Left forelimb (tissue), 1 donor: ENCODE results near the gene ZDHHC8.

Experiments used
- DNase-seq: peaks from one replicate; pipeline ENCODE4 v3.0.0-alpha.2; 2018; ENCODE audit warnings: low spot score

ZDHHC8 gene

DNA sequence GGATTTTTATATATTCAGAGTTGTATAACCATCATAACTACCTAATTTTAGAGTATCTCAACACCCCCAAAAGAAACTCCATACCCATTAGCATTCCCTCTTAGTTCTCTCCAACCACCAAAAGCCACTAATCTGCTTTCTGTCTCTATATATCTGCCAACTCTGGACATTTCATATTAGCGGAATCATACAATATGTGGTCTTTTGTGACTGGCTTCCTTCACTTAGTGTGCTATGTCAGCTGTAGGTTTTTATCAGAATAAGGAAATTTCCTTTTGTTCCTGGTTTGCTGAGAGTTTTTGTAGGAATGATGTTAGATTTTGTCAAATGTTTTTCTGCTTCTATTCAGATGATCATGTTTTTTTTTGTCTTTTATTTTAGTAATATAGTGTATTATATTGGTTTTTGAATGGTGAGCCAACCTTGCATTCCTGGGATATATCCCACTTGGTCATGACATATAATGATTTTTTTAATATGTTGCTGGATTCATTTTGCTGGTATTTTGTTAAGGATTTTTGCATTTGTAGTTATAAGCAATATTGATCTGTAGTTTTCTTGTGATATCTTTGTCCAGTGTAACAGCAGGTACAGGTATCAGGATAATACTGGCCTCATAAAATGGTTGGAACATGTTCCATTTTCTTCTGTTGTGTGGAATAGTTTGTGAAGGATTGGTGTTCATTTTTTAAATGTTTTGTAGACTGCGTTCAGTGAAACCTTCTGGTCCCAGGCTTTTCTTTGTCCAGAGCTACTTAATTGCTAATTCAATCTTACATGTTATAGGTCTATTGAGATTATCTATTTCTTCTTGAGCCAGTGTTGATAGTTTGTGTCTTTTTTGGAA lies 34.8 kb upstream of the ZDHHC8 start:
- DNase-seq: no peak

DNA sequence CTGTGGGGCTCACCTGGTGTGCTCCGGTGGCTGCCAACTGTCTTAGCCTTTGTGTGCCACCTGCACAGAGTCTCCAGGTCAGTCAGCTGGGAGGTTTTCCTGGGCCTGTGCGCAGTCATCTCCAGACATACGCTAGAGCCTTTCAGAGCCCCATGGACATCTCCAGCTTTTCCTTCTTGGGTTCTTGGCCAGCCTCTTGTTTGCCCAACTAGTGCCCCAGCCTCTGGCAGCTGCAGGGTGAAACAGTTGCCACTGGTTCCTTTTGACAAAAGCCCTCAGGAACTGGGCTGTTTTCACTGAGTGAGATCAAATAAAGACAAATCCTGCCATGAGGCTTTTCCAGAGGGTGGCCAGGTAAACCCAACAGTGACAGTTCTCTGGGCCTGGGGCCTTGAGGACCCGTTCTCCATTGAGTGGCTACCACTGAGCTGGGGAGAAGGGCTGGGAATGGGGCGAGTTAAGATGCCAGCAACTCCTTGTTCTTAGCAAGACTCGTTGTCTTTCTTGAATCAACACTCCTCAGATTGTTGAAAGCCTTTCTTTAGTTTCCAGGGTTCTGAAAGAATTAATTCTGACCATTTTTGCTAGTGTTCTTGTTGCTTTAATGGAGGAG lies 32.4 kb upstream of the ZDHHC8 start:
- DNase-seq: no peak

DNA sequence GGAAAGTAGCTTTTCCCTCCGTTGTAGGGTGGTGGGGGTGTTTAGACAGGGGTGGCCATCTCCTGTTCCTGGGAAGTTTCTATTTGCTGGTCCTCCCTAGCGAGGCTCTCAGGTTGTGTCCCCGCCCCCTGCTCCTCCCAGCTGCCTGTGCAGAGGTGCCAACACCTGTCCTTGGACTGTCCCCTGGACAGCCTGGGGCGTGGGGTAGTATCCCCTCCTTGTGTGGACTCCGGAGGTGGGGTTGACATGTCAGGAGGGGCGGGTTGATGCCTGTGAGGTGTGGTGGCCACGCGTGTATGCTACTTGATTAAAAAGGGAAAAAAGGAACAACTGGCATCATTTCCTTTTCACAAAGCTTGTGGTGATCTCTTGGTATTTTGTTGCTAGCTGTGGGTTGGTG lies 30.0 kb upstream of the ZDHHC8 start:
- DNase-seq: no peak

DNA sequence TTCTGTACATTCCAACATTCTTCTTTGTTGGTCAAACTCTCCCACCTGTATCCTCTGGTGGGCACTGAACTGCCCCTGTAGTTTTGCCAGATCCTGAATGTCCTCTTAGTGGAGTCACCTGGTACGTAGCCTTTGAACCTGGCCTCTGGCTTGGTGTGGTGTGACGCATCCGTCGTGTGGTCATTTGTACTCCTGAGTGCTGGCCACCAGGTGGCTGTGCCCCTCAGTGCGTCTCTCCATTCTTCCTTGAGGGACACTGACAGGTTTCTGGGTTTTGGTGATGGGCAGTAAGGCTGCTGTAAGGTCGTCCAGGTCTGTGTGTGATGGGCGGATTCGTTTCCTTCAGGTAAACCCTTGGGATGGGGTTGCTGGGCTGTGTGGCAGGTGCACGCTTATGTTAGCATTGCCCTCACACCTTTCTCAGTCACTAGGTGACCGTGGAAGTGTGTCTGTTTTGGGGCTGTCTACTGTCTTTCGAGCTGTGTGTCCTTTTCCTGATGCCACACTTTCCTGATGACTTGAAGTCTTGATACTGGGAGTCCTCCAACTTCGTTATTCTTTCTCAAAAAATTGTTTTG lies 29.3 kb upstream of the ZDHHC8 start:
- DNase-seq: no peak

DNA sequence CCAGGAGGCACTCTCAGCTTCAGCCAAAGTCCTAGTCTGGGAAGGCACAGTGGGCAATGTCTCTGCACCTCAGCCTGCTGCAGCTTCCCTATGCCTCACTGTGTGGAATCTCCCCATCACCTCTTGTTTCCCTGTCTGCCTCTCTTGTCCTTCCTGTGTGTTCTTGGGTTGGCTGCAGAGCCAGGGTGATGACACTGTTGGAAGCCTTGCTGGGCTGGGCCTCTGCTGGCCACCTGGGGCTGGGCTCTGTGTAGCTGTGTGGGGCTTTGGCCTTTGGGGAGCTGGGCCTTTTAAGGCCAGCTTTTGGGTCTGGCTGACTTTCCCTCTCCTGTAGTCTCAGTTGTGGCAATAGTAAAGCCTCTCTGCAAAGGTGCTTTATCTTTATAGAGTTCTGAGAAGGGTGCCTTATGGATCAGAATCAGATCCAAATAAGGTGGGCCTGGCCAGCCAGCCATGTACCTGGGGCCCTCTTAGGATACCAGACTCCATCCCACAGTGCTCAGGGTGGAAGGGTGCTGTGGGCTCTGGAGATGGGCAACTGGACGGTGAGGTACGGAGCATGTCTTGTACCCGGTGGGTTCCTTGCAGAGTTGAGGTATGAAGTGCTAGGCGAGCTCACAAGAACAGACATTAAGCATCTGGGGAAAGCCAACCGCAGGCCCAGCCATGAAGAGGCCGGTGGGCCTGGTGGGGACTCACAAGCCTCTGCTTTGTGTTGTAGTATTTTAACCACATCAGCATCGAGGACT lies 26.0 kb upstream of the ZDHHC8 start:
- no peak for DNase-seq

DNA sequence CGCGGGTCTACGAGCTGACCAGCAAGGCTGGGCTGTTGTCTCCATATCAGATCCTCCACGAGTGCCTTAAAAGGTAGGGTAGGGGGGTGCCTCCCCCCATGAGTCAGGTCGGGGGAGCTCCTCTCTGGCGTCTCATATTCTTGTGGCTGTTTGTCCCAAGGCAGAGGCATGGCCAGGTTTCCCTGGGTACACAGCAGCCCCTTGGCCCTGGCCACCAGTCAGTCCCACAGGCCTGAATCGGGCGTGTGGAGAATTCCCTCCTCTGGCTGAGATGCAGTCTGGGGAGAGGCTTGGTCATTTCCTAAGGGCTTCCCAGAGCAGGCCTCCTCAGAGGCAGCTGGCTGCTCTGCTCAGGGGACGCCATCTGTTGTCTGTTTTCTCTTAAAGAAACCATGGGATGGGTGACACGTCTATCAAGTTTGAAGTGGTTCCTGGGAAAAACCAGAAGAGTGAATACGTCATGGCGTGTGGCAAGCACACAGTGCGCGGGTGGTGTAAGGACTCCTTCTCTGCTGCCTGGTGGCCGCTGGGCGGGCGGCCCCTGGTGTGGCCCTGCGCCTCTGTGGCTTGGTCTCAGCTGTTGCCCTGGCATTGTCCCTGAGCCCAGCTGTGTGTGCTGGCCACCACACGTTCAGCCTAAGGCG lies 25.3 kb upstream of the ZDHHC8 start:
- no peak for DNase-seq

DNA sequence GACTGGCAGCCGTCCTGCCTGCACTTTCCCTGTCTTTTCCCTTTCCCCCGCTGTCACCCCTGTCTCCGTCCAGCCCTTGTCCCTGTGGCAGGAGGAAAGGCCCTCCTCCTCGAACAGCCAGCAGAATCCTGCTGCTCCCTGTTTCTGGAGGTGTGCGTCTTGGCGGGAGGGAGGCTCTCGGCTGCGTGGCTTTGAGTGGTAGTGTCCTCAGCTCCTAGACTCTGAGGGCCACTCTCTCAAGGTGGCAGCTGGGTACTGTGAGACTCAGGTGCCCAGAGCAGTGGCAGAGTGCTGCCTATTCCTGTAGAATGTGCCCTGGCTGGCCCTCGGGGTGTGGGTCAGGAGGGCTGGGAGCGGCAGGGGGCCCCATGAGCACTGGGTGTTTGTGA lies 24.8 kb upstream of the ZDHHC8 start:
- DNase-seq: no peak

DNA sequence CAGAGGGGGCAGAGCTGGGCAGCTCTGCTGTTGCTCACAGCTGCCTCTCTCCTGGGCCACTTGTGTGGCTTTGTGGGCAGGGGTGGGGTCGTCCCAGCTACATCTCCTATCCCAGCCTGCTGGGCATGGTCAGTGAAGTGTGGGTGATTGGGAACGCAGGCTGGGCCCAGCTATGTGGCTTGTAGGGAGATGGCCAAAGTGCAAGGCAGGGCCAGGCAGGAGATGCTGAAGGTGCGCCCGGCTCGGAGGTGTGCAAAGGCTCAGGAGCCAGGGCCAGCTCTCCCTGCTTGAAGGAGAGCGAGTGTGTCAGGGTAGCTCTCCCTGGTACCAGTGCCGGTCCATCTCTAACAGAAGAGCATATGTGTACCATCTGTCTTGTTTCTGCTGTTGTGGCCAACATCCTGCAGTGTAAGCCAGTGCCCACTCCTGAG lies 24.1 kb upstream of the ZDHHC8 start:
- no peak for DNase-seq

DNA sequence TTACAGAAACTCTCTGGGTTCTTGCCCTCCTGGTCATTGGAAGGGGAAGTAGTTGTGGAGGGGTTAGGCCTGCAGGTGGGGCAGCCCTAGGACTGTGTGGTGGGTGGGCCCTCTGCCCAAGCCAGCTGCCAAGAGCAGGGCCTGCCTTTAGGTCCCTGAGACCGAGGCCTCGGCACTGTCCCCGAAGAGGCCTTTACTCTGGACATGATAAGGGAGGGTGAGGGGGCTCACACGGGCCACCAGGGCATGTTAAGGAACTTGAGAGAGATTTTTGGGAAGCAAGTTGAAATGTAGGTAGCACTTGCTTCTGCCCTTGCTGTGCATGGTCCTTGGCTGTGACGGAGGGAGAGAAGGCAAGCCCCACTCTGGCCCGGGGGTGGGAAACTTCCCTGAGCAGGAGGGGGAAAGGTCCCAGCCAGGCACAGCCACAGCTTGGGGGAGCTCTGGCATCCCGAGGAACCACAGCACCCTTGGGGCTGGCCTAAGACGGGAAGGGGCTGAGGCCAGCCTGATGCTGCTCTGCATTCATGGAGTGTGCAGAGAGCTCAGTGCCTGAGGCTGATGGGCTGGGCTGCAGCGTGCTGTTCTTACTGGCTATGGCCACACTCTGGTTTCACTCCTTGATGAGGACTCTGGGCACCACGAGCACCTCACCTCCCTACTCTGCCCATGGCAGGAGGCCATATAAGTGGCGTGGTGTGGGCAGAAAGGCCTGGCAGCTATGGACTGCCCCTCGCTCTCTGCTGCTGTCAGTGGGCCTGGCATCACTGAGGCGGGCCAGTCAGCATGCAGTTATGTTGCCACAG lies 23.4 kb upstream of the ZDHHC8 start:
- no peak for DNase-seq

DNA sequence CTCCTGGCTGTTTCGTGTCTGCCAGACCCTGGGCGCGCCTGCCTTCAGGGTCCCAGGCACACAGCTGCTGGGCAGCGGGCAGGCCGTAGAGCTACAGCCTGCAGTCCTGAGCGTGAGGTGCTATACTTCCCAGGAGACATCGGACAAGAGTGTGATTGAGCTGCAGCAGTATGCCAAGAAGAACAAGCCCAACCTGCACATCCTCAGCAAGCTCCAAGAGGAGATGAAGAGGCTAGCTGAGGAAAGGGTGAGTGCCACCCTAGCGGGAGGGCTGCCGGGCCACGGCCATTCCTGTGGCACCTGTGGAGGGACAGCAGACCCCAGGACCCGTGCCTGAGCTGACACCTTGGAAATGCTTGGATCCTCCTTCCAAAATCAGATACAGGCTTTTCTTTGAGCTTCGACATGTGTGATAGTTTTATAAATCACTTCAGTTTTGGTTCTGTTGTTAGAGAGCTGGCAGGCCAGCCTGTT lies 22.8 kb upstream of the ZDHHC8 start:
- DNase-seq: no peak

DNA sequence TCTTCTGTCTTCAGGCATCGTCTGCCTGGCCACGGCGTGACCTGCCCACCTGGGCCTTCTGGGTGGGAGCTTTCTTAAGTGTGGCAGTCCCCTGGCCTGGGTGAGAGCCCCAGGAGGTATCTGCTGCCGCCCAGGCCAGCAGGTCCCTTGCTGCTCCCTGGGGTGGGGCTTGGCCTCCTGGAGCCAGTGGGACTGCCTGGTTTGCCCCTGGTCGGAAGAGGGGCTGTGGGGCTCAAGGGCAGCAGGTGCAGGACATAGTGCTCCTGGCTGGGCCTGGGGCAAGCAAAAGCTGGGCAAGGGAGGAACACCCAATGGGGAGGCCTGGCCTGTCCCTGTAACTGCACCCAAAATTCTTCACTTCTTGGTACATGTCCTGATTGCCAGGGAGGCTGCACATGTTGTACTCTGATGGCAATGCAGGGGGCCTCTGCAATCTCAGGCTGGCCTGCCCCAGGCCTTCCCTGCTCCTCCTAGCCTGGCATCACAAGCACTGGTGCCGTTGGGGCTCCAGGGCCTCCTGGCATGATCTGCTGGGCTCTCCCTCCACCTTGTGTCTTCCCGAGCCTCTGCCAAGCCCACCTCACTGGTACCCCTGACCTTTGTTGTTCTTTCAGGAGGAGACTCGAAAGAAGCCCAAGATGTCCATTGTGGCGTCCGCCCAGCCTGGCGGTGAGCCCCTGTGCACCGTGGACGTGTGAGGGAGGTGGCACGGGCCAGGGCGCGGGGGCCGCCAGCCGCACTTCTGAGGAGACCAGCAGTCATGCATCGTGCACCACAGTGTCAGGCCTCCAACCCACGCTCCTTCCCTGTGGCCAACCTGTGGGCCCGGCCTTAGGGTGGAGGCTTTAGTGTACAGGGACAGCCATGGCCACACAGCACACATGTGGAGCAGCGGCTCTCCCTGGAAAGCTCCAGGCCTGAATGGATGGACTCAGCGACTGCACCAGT lies 21.9 kb upstream of the ZDHHC8 start:
- DNase-seq: no peak

DNA sequence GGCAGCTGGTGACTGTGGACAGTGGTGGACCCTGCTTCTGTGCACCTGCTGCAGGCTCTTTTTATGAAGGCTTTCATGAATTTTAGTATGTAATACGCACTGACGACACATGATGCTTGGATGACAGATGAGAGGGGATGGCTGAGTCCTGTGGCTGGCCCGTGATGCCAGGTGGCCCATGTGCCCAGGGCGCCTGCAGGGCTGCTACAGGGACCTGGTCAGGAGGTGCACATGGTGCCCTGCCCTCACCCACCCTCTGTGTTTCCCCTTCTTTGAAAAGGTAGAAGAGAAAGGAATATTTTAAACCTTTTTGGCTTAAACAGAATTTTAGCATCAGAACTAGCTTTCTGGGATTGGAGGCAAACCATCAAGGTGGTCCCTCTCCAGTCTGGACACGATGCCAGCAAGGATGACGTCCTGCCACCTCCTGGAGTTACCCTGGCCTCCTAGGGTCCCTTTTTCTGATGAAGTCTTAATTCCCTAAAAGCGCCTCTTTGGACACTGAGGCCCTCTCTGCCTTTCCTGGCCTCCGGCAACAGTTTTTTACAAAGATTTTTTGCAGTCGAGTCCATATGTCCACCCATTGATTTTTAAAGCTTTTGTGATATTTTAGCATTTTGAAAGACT lies 21.1 kb upstream of the ZDHHC8 start:
- no peak for DNase-seq

DNA sequence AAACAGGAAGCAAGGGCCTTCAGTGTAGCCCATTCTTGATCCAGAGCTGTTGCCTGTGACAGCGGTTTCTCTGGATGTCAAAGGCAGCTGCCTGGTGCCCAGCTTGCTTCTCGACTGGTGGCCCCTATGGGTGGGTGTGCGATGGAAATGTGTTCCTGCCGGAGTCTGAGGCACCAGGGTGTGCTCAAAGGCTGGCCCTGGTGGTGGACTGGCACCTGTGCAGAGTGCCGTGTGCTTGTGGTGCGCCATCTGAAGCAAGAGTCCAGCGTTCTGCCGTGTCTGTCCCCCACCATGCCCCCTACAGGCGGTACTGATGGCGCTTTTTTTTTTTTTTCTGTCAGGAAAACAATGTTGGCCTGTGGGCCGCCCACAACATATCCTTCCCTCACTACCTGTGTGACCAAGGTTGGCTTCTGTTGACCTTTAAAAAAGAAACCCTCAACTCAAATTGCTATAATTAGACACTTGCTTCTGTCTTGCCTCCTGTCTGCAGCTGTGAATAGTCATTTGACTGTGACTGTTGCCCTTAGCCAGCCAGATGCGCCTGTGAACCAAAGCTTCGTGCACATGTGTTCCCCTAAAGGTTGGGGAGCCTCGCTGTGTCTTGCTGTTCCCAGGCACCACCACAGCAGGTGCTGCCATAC lies 20.4 kb upstream of the ZDHHC8 start:
- DNase-seq: no peak

DNA sequence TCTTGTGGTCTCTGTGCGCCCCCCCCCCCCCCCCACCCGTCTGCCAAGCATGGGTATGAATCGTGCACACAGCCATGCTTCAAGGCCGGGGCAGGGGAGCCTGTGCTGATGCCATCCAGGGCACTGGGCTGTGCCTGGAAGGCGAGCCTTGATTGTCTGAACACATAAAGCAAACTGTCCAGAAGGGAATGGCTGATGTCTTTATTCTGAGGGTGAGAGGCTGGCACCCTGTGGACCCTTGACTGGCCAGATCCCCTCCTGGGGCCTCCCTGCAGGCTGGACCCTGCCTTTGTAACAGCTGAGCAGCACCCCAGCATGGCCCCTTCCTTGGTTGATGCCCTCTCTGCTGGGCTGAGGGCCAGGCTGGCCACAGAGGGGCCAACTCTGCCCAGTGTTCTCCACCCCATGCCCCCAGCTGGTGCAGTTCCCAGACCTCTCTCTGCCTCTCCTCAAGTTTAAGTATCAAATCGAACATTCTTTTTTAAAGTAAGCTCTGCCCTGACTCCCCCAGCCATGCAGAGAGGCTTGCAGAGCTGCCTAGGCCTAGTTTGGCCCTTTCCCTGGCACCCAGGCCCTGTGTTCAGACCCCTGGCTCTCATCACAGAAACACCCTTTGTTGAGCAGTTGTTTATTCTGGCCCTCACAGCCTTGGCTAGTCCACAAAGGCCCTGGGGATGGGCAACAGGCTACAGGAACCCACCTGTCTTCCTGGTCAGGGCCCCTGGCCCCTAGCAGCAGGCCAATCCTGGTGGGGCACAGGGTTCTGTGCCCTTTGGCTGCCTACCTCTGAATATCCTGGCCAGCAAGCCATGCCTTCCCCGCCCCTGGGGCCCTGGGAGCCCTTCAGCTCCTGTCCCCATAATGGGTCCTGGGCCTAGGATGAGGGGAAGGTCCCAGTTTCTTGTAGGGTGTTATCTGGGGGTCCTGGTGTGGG lies 19.6 kb upstream of the ZDHHC8 start:
- no peak for DNase-seq

DNA sequence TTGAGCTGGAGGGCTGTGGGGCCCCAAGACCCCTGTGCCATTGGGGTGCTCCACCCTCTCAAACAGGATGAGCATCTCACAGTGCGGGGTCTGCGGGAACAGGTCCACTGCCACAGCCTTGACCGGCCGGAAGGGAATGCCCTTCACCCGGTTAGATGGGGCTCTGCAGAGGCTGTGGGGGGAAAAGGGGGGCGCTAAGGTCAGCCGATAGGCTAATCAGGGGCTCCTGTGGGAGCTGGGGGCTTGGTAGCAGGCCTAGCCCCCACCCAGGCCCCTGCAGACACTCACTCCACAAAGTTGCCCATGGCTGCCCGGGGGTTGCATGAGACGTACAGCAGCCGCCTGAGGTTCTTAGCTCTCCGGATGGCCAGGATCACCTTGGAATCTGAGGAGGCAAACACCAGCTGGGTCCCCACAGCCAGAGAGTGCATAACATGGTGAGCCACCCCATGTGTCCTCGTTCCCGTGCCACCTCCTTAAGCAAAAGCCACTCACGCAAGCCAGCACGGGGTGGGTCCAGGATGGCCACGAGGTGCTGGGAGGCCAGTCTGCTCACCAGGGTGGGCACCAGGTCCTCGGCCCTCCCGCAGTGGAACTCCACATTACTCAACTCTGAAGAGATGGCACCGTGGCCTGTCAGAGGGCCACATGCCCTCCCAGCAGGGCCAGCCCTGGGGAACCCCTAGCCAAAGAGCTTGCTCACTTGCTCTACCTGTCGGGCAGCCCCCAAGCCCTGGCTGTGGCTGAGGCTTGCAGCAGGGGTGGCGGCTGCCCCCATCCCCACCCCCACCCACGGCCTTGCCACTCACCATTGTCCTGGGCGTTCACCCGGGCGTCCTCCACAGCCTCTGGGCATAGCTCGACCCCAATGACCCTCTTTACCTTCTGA lies 18.7 kb upstream of the ZDHHC8 start:
- no peak for DNase-seq

DNA sequence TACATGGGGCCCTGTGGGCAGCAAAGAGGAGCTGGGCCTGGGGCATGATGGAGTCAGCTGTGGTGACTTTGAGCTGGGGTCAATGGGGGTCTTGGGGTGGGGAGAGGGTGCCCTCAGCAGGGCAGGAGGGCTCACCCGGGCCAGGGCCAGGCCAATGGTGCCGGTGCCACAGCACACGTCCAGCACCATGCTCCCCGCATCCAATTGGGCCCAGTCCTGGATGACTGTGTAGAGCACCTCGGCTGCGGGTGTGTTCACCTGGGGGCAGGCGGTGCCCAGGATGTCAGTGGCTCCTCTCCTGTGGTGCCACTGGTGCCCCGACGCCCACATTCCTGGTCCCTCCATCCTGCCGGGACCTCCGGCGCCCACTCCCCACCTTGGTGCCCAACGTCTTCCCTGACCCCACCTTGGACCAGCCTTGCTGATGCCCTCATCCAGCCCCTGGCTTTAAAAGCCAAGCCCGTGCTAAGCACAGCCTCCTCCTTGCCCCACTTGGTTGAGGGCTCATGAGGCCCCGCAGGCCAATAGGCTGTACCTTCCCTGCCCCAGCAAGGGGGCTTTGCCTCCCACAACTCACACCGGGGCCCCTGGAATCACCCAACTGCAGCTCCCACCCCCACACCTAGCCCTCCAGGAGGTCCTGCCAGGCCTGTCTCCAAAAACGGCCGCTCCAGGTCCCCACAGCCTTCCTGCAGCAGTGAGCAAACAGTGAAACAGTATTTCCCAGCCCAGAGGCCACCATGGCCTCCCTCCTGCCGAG lies 17.9 kb upstream of the ZDHHC8 start:
- no peak for DNase-seq
